ENCODE measurements around the gene COL20A1.
"Not testable (repeated sequence)": the region's sequence is repeated elsewhere in the genome, so short reads cannot be mapped to it uniquely, and the experiment has no call there.

COL20A1 gene

GRCh38 chr20:63333241-63333836, 40.4 kb downstream of the COL20A1 start:
- DNase-seq (ENCODE audit: low read depth in 2 of 2) = no peak

GRCh38 chr20:63334356-63334755, 41.4 kb downstream of the COL20A1 start:
- DNase-seq (ENCODE audit: low read depth in 2 of 2) = no peak

- not testable (repeated sequence) for DNase-seq (ENCODE audit: low read depth in 2 of 2)
Measured at GRCh38 chr20:63335060-63335459, 42.1 kb downstream of the COL20A1 start.

- no peak for DNase-seq (ENCODE audit: low read depth in 2 of 2)
Measured at GRCh38 chr20:63335711-63336110, 42.7 kb downstream of the COL20A1 start.

GRCh38 chr20:63336232-63336752, 43.3 kb downstream of the COL20A1 start:
- no peak for DNase-seq (ENCODE audit: low read depth in 2 of 2)

GRCh38 chr20:63337786-63338420, 44.9 kb downstream of the COL20A1 start:
- no peak for DNase-seq (ENCODE audit: low read depth in 2 of 2)

GRCh38 chr20:63339154-63340094, 46.4 kb downstream of the COL20A1 start:
- DNase-seq (ENCODE audit: low read depth in 2 of 2) = not testable (repeated sequence)

GRCh38 chr20:63340158-63340688, 47.2 kb downstream of the COL20A1 start:
- not testable (repeated sequence) for DNase-seq (ENCODE audit: low read depth in 2 of 2)

- DNase-seq (ENCODE audit: low read depth in 2 of 2) = no peak
Measured at GRCh38 chr20:63342561-63343459, 49.8 kb downstream of the COL20A1 start.

- no peak for DNase-seq (ENCODE audit: low read depth in 2 of 2)
Measured at GRCh38 chr20:63343460-63344445, 50.8 kb downstream of the COL20A1 start.

- DNase-seq (ENCODE audit: low read depth in 2 of 2) = no peak
Measured at GRCh38 chr20:63344616-63345327, 51.8 kb downstream of the COL20A1 start.

- no peak for DNase-seq (ENCODE audit: low read depth in 2 of 2)
Measured at GRCh38 chr20:63345328-63346100, 52.5 kb downstream of the COL20A1 start.

GRCh38 chr20:63346131-63347080, 53.4 kb downstream of the COL20A1 start:
- DNase-seq (ENCODE audit: low read depth in 2 of 2) = no peak

GRCh38 chr20:63347081-63347741, 54.2 kb downstream of the COL20A1 start:
- no peak for DNase-seq (ENCODE audit: low read depth in 2 of 2)

- no peak for DNase-seq (ENCODE audit: low read depth in 2 of 2)
Measured at GRCh38 chr20:63347950-63348827, 55.2 kb downstream of the COL20A1 start.
